OCI-LY7 (cell line): ENCODE data around the gene AP1M1. TPM values are rescaled to one million over a fixed set of nuclear protein-coding genes. Genes with fewer than 3 reads are reported as not detected.

Source experiments
- BruUV-seq: library from RNA; stranded (reverse); fragments of 400-500 nt; replicated peaks from 2 replicates; lab custom pipeline; 2021; lab: Mats Ljungman, UMichigan
- CTCF ChIA-PET: fragments of 300-600 bp; sonication (Branson Sonifier 250); formaldehyde crosslinking; loops from one replicate; lab custom pipeline; 2022; ENCODE audit warnings: antibody characterized with exemption; ENCODE audit not compliant: unreplicated experiment; lab: Charles Lee
- POLR2A ChIA-PET: fragments of 300-600 bp; sonication (Branson Sonifier 250); formaldehyde crosslinking; loops from one replicate; lab custom pipeline; 2022; ENCODE audit warnings: antibody characterized with exemption; lab: Charles Lee
- DNase-seq: peaks from one replicate; pipeline ENCODE4 v3.0.0-alpha.2; 2015; ENCODE audit warnings: low spot score
- H2AFZ ChIP-seq: fragments of 200-600 bp; sonication (generic), shearing (Covaris generic); 2 replicates; pipeline ENCODE4 v1.6.1; 2014; ENCODE audit warnings: mild to moderate bottlenecking, antibody characterized with exemption, low read length, moderate library complexity
- H3K27ac ChIP-seq: fragments of 200-600 bp; sonication (generic); 2 replicates; pipeline ENCODE4 v1.5.1; 2014; ENCODE audit warnings: mixed run types, low read depth, mild to moderate bottlenecking, moderate library complexity, low read length, inconsistent platforms; ENCODE audit not compliant: poor library complexity, severe bottlenecking
- H3K36me3 ChIP-seq: fragments of 200-600 bp; sonication (generic); 2 replicates; pipeline ENCODE4 v1.6.1; 2014; ENCODE audit warnings: mild to moderate bottlenecking, antibody characterized with exemption, low read length, moderate library complexity, mixed read lengths; ENCODE audit not compliant: insufficient read depth
- H3K4me1 ChIP-seq: fragments of 200-600 bp; sonication (generic); 2 replicates; pipeline ENCODE4 v1.5.1; 2014; ENCODE audit warnings: mild to moderate bottlenecking, low read length; ENCODE audit not compliant: insufficient read depth, poor library complexity, severe bottlenecking
- H3K4me2 ChIP-seq: fragments of 200-600 bp; sonication (generic); 2 replicates; pipeline ENCODE4 v1.6.1; 2014; ENCODE audit warnings: mild to moderate bottlenecking, low read length
- H3K4me3 ChIP-seq: fragments of 200-600 bp; sonication (generic); 2 replicates; pipeline ENCODE4 v1.5.1; 2014; ENCODE audit warnings: mild to moderate bottlenecking, low read depth, low read length; ENCODE audit not compliant: poor library complexity, severe bottlenecking
- H3K79me2 ChIP-seq: fragments of 200-600 bp; sonication (generic); 2 replicates; pipeline ENCODE4 v1.6.1; 2016; ENCODE audit warnings: low read depth, mild to moderate bottlenecking, low read length, moderate library complexity, mixed read lengths; ENCODE audit not compliant: insufficient read depth
- H3K9me2 ChIP-seq: fragments of 200-600 bp; sonication (generic); 2 replicates; pipeline ENCODE4 v1.6.1; 2016; ENCODE audit warnings: mild to moderate bottlenecking, low read length, mixed read lengths; ENCODE audit not compliant: insufficient read depth
- H3K9me3 ChIP-seq: fragments of 200-600 bp; sonication (generic); 2 replicates; pipeline ENCODE4 v1.6.1; 2014; ENCODE audit warnings: mild to moderate bottlenecking, mixed run types, low read length, mixed read lengths
- H4K20me1 ChIP-seq: fragments of 200-600 bp; sonication (generic); 2 replicates; pipeline ENCODE4 v1.6.1; 2014; ENCODE audit warnings: mild to moderate bottlenecking, antibody characterized with exemption, low read length, moderate library complexity, mixed read lengths; ENCODE audit not compliant: insufficient read depth
- EZH2phosphoT487 ChIP-seq: fragments of 200-600 bp; sonication (generic); IDR thresholded peaks from 2 replicates; pipeline ENCODE4 v1.6.1; 2018; ENCODE audit warnings: low read depth, borderline replicate concordance, mild to moderate bottlenecking, mixed run types, antibody characterized with exemption, low read length, moderate library complexity, mixed read lengths
- intact Hi-C: fragments of 100-400 bp; cut with micrococcal nuclease; formaldehyde crosslinking; loops from one replicate; pipeline ENCODE4 v1.10.0; 2022; ENCODE audit not compliant: unreplicated experiment
- total RNA-seq, 2 experiments: library from RNA; depleted of rRNA in 1 of 2; stranded (reverse); fragments of >200 nt in 1 of 2; shearing (Covaris generic) in 1 of 2; gene quantifications; 2 replicates each; pipeline ENCODE4 v1.2.3, GENCODE V29; 2014 to 2022
- TF ChIP-seq, protein P1 (sequence below): fragments of 200-600 bp; sonication (generic); conservative IDR thresholded peaks from 2 replicates; pipeline ENCODE4 v1.5.1; 2014; ENCODE audit warnings: mild to moderate bottlenecking, antibody characterized with exemption, low read length, moderate library complexity, mixed read lengths

The AP1M1 gene
- total RNA-seq, 2 experiments from 2014 or later = 92.9 to 94.6 TPM

DNA sequence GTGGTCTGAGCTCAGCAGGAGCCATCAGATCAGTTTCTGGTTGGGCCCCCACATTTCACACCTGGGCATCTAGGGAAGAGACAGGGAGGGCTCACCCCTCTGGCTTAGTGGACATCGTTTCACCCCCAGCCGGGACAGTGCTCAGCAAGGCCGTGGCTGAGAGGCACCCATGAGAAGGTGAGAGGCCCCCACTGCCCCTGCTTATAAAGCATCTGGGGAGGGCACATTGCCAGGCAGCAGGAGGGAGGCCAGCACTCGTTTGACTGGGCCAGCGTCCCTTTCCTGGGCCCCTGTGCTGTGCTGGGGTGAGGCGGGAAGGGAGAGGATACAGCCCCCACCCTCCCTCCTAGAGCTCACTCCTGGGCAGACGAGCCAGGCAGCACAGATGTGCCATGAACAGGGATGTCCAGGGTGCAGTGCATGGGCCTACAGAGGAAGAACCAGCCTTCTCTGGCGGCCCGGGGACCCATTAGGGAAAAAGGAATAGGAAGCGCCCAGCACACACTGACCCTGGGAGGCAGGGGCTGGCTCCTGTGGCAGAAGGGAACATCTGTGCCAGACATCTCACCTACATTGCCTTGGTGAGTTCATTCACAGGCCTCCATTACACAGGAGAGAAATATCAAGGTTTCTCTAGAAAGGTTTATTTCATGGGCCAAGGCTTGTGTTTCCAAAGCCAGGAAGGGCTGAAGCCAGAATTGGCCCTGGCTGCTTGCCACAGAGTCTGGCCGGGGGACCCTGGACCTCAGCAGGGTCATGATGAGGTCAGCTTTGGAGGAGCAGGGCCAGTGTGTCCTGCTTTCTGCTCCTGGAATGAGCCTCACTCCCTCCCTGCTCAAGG lies 7.7 kb downstream of the AP1M1 start:
- ChIA-PET POLR2A (no interaction called here), CTCF (no interaction called here)
- BruUV-seq = no TSS peak
- Histone ChIP-seq H3K4me2 (no peak overlapping the region), H2AFZ (no peak overlapping the region), H3K79me2 (no peaks in the 10 kb centered on the region), H3K4me1 (no peaks in the 10 kb centered on the region), H3K27ac (no peak overlapping the region), H3K9me3 (no peaks in the 10 kb centered on the region), H3K36me3 (peaks cover 74% of the 10 kb centered on the region), H3K9me2 (no peaks in the 10 kb centered on the region), H3K4me3 (no peak overlapping the region), H4K20me1 (no peaks in the 10 kb centered on the region)
- no peak for DNase-seq
- no peak for TF ChIP-seq EZH2phosphoT487
- TF ChIP-seq, protein P1, sequence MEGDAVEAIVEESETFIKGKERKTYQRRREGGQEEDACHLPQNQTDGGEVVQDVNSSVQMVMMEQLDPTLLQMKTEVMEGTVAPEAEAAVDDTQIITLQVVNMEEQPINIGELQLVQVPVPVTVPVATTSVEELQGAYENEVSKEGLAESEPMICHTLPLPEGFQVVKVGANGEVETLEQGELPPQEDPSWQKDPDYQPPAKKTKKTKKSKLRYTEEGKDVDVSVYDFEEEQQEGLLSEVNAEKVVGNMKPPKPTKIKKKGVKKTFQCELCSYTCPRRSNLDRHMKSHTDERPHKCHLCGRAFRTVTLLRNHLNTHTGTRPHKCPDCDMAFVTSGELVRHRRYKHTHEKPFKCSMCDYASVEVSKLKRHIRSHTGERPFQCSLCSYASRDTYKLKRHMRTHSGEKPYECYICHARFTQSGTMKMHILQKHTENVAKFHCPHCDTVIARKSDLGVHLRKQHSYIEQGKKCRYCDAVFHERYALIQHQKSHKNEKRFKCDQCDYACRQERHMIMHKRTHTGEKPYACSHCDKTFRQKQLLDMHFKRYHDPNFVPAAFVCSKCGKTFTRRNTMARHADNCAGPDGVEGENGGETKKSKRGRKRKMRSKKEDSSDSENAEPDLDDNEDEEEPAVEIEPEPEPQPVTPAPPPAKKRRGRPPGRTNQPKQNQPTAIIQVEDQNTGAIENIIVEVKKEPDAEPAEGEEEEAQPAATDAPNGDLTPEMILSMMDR = no peak
- intact Hi-C loops = no loop called here

DNA sequence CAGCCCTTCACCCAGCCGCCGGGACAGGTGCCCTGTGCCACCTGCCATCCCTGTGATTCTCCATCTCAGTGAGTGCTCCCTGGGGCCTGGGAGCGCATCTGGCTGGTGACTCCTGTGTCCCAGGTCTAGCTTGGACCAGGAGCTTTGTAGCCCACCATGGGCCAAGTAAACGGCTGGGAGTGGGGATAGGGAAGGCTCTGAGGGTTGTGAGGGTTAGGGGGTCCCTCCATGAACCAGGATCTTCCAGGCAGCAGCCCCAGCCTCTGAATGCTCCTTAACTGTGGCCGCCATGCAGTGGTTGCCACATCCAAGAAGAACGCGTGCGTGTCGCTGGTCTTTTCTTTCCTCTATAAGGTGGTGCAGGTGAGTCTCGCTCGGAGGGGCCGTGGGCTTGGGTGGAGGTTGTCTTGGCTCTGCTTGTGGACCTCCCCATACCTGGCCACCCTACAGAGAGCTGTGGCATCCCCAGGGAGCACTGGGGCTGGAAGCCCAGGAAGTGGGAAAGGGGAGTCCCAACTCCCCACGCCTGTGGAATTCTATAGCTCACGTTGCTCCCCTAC lies 8.4 kb downstream of the AP1M1 start:
- Histone ChIP-seq H3K4me1 (no peaks in the 10 kb centered on the region), H3K9me3 (no peaks in the 10 kb centered on the region), H3K4me2 (no peak overlapping the region), H3K79me2 (no peaks in the 10 kb centered on the region), H3K9me2 (no peaks in the 10 kb centered on the region), H2AFZ (no peak overlapping the region), H3K27ac (no peak overlapping the region), H3K36me3 (peaks cover 81% of the 10 kb centered on the region), H4K20me1 (no peaks in the 10 kb centered on the region), H3K4me3 (no peak overlapping the region)
- ChIA-PET CTCF (no interaction called here), POLR2A (no interaction called here)
- TF ChIP-seq, protein P1 = no peak
- no peak for TF ChIP-seq EZH2phosphoT487
- intact Hi-C loops = no loop called here
- BruUV-seq = no TSS peak
- no peak for DNase-seq

DNA sequence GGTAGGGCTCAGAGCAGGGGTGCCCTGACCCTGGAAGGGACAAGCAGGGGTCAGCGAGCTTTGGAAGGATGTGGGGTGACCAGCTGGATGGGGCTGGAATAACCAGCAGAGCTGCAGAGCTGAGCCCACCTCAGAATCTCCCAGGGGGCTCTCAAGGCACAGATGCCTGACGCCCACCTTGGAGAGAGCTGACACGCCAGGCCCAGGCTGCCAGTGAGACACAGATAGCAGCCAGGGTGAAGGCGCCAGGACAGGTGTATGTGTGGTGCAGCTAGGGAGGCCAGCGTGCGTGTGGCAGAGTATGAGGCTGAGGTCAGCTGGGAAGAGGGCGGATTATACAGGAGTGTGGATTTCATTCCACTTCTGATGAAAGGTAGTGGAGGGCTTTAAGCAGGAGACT lies 8.9 kb downstream of the AP1M1 start:
- no peaks in the 10 kb centered on the region for H3K79me2 ChIP-seq
- DNase-seq = no peak
- H3K4me3 ChIP-seq = no peak overlapping the region
- no peak overlapping the region for H2AFZ ChIP-seq
- CTCF ChIA-PET = no interaction called here
- no peak overlapping the region for H3K27ac ChIP-seq
- no peaks in the 10 kb centered on the region for H4K20me1 ChIP-seq
- H3K36me3 ChIP-seq = peaks cover 86% of the 10 kb centered on the region
- no TSS peak for BruUV-seq
- no peak for TF ChIP-seq EZH2phosphoT487
- TF ChIP-seq, protein P1 = no peak
- POLR2A ChIA-PET = no interaction called here
- no peaks in the 10 kb centered on the region for H3K4me1 ChIP-seq
- no peaks in the 10 kb centered on the region for H3K9me2 ChIP-seq
- no peak overlapping the region for H3K4me2 ChIP-seq
- no peaks in the 10 kb centered on the region for H3K9me3 ChIP-seq
- intact Hi-C loops = no loop called here
